GM19328 (cell line): Measurements from ENCODE around the gene ANGEL1.

Source experiments
- ATAC-seq: cut with Tn5 transposase; IDR thresholded peaks from one replicate; pipeline ENCODE4 v1.9.1; 2021; ENCODE audit warnings: mild to moderate bottlenecking, moderate library complexity; ENCODE audit not compliant: unreplicated experiment

The ANGEL1 gene

GRCh38 chr14:76780360-76780759, 32.3 kb downstream of the ANGEL1 start:
- ATAC-seq: no peak

DNA sequence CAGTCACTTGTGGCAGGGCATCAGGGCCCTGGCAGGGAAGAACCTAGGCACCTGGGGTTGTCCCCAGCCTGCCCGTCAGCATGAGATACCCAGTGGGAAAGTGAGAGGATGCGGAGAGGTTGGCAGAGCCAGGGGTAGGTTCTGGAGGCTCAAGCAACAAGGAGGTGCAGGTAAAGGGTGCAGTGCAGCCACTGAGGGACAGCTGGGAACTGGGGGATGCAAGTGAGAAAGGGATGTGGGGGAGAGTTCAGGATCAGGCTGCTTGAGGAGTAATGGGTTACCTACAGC, 32.7 kb downstream of the ANGEL1 start:
- no peak for ATAC-seq

DNA sequence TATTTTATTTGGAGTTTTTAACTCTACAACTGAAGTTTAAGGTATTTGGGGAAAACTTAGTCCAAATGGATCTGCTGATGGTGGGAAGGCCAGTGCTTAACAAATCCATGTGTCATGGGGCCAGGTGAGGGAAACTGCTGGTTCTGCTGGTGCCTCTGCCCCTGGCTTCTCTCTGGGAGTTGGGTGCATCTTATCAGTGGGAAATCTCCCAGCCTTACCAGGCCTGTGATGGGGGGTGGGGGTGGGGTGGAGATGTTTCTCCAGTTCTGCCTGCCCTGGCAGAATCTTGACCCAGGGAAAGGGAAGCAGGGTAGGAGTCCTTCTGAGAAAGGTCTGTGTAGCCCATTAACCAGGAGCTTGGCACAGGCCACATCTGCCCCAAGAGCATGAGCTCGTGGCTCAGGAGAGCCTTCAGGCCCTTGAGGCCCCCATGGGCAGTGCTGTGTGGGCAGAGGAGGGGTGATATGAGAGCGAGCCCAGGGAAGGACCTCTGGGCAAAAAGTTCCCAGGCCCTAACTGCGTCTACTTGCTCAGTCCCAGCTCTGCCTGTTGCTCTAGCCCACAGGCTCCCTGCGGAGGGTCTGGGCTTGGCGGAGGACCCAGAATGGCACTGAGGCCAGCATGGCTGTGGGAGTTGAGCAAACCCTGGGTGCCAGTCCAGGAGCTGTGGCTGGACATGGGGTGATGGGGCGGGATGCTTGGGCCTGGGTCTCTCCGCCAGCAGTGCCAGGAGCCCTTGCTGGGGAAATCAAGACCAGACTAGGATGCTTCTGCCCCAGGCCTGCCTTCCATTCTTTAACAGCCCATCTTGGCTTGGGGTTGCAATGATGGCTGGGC, 33.2 kb downstream of the ANGEL1 start:
- no peak for ATAC-seq

DNA sequence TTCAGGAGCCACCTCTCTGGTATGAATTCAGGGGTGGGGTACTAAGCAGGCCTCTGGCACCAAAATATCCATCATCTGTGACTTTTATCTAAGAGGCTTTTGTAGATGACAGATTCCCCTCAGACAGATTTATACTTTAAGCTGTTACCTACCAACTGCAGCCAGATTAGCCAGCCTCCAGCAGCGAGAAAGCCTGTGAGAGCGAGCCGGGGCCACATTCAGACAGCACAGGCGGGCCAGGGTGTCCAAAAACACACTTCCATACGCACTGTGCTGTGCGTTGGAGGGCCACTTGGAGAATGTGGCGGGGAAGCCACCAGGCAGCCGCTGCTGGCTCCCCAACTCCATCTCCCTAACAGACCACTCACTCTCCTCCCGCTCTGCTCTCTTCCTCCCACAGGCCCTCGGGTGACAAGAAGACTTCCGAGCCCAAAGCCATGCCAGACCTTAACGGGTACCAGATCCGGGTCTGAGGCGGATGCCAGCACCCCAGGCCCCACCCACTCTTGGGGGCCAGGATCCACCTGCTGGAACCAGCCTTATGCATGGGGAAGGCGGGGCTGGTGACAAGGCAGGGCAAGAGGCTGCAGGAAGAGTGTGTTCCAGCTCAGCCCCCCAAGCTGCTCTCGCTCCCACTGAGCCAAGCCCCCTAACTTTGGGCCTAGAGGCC, 34.0 kb downstream of the ANGEL1 start:
- no peak for ATAC-seq

DNA sequence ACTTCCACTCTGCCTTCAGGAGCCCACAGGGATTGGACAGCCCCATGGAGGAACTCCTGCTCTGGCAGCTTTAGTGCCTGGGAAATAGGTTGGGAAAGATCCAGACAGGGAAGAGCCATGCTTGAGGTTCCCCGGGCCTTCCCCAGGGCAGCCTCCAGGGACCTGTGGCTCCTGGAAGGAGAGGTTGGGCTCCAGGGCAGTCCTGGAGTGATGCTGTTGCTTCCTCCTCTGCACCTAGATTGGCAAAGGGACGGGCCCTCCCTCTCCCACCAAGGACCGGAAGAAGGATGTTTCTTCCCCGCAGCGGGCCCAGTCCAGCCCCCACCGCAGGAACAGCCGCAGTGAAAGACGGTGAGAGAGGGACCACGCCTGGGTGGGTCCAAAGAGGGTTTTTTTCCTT, 35.0 kb downstream of the ANGEL1 start:
- no peak for ATAC-seq

DNA sequence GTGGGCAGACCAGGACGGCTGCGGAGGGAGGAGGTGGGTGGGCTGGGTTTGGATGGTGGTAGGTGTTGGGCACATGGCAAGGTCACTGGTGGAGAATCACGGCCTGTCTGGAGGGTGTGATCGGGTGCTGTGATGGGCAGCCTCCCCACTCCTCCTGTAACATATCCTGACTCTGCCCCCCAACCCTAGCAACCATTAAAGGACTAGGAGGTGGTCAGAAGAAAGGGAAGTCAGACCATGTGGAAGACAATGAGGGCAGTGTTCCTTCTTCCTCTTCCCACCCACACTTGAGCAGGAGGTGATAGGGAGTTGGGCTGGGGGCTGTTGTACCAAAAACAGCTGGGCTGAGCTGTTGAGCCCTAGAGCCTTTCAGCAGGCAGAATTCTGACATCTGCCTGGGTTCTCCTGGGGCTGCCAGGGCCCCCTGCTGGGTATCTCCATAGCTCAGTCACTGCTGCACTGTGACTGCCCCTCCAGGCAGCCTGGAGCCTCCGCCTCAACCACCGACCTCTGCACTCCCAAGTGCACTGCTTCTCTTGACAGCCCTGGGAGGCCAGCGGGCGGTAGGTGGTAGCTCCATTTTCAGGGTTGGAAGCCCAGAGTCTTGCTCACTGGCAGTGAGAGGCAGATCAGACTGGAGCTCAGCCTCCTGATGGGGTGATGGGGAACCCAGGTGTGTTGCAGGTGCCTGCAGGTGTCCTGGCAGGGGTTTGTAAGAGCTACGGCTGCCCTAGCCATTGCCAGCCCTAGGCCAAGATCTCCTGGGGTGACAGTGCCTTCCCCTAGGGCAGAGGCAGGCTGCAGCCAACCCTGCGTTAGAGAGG, 36.0 kb downstream of the ANGEL1 start:
- ATAC-seq: no peak

GRCh38 chr14:76775695-76776427, 36.8 kb downstream of the ANGEL1 start:
- ATAC-seq: no peak

DNA sequence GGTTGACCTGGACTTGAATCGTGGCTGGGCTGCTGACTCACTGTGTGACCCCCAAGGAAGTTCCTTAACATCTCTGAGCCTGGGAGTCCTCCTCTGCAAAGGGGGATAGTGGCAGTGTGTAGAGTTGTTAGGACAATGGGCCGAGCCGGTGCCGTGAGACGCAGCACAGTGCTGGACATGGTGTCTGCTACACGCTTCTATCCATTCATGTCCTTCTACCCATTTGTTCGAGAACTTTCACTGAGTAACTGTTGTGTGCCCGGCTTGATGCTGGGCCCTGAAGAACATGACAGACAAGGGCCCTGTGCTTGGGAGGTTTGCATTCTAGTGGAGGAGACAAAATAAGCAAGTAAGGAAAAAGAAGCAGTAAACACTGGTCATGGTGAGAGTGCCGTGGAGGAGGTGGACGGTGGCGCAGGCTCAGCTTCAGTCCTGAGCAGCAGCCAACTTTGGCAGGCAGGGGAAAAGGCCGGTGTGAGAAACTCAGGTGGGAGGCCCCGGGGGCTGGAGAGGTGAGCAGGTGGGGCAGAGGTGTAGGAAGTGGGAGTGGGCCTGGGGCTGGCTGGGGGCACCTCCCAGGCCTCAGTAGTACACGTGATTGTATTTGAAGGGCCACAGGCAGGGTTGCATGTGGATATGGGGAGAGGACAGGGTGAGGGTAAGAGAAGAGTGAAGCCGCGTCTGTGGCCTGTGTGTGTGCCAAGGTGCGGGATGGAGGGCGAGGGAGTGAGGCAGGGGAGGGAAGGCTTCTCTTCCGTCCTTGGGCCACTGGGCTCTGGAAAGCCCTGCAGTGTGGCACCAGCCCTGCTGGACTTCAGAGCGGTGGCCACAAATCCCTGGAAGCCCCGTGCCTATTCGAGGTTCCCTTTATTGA, 37.6 kb downstream of the ANGEL1 start:
- no peak for ATAC-seq

GRCh38 chr14:76773956-76774820, 38.5 kb downstream of the ANGEL1 start:
- ATAC-seq: no peak

GRCh38 chr14:76773188-76773885, 39.3 kb downstream of the ANGEL1 start:
- ATAC-seq: no peak

- no peak for ATAC-seq
Measured at GRCh38 chr14:76772300-76773187, 40.1 kb downstream of the ANGEL1 start.

- no peak for ATAC-seq
Measured at GRCh38 chr14:76771437-76771980, 41.2 kb downstream of the ANGEL1 start.

- no peak for ATAC-seq
Measured at GRCh38 chr14:76770521-76771436, 41.9 kb downstream of the ANGEL1 start.

- no peak for ATAC-seq
Measured at GRCh38 chr14:76769636-76770292, 42.9 kb downstream of the ANGEL1 start.

GRCh38 chr14:76768671-76769500, 43.8 kb downstream of the ANGEL1 start:
- no peak for ATAC-seq
